NCI-H1105 (cell line): Measurements from ENCODE around the gene AKTIP.

Experiments used
- DNase-seq: peaks from one replicate; lab custom pipeline; 2025; lab: John Stamatoyannopoulos, UW

AKTIP gene

DNA sequence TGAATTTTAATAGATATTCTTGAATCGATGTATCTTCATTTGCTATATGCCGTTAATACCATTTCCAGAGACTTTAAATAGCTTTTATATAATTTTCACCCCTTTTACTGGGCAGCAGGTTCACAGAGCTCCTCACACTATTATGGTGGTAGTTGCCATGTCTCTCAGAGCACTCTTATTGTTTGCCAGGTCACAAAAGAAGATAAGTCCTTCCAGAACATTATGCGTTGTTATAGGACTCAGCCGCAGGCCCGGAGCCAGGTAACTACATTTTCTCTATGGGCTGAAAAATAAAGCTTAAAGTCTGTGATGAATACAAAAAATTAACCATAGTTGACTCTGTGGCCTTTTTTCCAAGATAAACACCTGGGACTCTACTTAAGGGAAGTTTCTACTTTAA, 24.0 kb downstream of the AKTIP start:
- DNase-seq: no peak

DNA sequence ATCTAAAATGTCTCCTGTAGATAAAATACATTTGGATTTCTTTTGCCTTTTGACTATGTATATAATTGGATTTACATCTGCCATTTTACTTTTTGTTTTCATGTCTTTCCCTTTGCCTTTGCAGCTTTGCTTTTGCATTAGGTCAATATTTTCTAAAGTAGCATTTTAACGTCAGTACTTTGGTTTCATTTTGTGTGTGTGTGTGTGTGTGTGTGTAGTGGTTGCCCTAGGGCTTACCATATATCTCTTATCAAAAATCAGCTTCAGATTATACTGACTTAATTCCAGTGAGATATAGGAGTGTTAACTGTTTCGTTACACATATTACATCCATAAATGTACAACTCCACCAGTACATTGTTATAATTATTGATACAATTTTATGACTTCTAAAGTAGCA, 26.1 kb downstream of the AKTIP start:
- no peak for DNase-seq

DNA sequence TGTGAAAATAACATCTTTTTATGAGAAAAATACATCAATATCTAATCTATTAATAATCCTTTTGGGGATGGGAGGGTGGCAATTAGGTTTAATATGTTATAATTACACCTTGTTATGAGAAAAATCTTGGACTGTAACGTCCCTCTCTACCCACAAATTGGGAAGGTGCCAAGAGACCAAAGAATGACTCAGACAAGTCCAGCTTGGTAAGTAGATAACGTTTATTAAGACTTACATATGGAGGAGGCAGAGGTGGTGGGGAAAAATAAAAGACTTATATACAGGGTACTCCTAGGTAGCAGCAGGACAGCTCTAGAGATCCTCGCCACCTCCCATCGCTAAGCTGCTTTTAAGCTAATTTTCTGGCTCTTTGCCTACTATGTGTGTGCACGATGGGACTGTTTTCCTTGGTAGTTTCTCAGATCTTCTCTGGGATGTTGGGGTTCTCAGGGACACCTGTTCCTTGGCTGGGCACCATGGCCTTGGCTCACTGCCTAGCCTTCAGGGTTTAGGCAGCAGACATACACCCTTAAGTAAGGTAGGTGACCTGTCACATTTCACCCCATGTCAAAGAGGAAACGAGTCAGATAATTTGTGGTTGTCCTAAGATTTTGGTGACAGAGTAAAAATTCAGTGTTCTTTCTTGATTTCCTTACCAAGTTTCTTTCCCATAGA, 37.3 kb downstream of the AKTIP start:
- peak; percentile 73 for DNase-seq

DNA sequence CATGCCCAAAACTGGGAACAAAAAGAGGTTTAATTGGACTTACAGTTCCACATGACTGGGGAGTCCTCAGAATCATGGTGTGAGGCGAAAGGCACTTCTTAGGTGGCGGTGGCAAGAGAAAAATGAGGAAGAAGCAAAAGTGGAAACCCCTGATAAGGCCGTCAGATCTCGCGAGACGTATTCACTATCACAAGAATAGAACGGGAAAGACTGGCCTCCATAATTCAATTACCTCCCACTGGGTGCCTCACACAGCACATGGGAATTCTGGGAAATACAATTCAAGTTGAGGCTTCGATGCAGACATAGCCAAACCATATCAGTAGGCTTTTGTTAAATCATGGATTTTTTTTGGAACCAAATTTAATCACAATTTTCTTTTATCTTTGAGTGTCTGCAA, 44.4 kb downstream of the AKTIP start:
- DNase-seq: no peak

GRCh38 chr16:53457670-53458069, 45.3 kb downstream of the AKTIP start:
- DNase-seq: no peak

- no peak for DNase-seq
Measured at GRCh38 chr16:53456625-53457024, 46.4 kb downstream of the AKTIP start.

DNA sequence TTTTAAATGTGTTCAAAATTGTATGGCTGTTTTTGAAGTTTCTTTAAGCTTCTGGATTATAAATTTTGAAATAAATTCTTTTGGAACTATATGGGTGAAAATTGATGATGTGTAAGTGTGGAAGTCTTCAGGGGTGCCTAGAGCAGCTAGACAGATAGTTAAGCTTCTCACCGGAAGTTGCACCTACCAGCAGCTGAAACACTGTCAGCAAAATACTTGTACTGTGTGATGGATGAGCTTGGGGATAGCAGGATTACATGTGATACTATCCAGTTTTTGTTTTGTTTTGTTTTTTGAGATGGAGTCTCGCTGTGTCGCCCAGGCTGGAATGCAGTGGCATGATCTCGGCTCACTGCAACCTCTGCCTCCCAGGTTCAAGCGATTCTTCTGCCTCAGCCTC, 49.1 kb downstream of the AKTIP start:
- no peak for DNase-seq

GRCh38 chr16:53449816-53450517, 53.0 kb downstream of the AKTIP start:
- DNase-seq: peak; percentile 9

DNA sequence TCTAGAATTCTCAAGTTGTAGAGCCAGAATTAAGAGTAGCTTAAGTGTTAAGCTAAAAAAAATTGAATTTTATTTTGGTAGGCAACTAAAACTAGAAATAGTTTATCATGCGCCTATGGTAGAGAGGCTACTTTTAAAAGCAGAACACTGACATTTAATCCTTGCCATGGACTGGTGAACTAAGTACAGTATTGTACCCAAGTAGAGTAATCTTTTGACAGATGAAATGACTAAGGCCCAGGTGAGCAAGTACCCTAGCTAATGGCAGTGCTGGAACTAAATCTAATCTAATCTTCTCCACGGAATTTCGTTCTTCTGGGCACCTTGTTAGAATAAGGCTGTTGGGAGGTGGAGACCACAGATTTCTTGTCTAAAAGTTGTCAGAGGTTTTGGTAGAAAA, 56.9 kb downstream of the AKTIP start:
- DNase-seq: no peak

DNA sequence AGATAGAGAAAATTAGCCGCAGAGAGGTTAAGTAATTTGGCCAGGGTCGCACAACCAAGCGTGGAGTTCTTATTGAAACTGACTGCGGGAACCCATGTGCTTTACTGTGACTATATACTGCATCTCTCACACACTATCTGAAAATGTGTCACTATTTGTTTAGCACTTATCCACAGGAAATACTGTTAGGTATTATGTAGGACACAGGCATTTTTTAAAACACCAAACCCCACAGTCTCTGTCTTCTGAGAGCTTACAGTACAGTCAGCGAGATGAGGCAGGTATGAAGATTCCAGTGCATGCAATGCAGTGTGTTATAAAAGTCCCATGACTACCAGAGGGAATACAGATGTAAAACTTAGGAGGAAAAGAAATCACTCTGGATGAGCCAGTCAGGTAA, 57.5 kb downstream of the AKTIP start:
- DNase-seq: no peak
